ENCODE data around the gene PWWP2A.

DNA sequence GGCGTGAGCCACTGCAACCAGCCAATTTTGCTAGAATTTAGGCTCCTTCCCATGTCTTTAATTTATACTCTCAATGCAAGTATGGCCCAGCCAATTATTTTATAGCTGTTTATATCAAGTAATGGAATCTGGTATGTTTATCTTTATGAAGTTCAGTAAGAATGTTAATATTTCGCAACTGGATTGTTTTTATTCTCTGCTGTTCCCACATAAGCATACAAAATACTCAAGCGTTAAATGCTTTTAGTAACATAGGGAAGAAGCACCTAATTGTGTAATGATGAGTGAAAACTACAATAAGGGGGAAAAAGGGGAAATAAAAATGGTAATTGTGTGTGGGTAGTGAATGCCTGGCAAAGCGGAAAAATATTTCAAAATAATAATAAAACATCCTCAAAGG lies 21.3 kb downstream of the PWWP2A start:
- TF ChIP-seq, protein P1, sequence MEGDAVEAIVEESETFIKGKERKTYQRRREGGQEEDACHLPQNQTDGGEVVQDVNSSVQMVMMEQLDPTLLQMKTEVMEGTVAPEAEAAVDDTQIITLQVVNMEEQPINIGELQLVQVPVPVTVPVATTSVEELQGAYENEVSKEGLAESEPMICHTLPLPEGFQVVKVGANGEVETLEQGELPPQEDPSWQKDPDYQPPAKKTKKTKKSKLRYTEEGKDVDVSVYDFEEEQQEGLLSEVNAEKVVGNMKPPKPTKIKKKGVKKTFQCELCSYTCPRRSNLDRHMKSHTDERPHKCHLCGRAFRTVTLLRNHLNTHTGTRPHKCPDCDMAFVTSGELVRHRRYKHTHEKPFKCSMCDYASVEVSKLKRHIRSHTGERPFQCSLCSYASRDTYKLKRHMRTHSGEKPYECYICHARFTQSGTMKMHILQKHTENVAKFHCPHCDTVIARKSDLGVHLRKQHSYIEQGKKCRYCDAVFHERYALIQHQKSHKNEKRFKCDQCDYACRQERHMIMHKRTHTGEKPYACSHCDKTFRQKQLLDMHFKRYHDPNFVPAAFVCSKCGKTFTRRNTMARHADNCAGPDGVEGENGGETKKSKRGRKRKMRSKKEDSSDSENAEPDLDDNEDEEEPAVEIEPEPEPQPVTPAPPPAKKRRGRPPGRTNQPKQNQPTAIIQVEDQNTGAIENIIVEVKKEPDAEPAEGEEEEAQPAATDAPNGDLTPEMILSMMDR (IDR thresholded peaks at IDR 0.05): no peak
- TF ChIP-seq POLR2A (IDR thresholded peaks at IDR 0.05) (no peak), POLR2AphosphoS5 (IDR thresholded peaks at IDR 0.05) (no peak), EP300 (IDR thresholded peaks at IDR 0.05) (no peak)
